HepG2 (cell line): Measurements from ENCODE around the gene CCDC80. TPM values are rescaled to one million over a fixed set of nuclear protein-coding genes. Genes with fewer than 3 reads are reported as not detected.

ENCODE experiments used
- ATF7 ChIP-seq, 2 experiments: fragments of 450-650 bp in 1 of 2; sonication (generic) in 1 of 2; formaldehyde crosslinking in 1 of 2; IDR thresholded peaks; 2 replicates each; pipeline versions ENCODE4 v1.4.0 to v1.6.1; 2016 to 2020; ENCODE audit warnings: antibody characterized with exemption in 1 of 2, mild to moderate bottlenecking in 1 of 2, missing genetic modification reagents in 1 of 2
- CAMTA2 ChIP-seq: sonication (generic); formaldehyde crosslinking; IDR thresholded peaks from 2 replicates; pipeline ENCODE4 v1.4.0; 2020; ENCODE audit warnings: mild to moderate bottlenecking, missing genetic modification reagents, borderline replicate concordance
- GATA4 ChIP-seq: sonication (generic); IDR thresholded peaks from 2 replicates; pipeline ENCODE4 v1.6.1; 2016; ENCODE audit warnings: antibody characterized with exemption, low read depth, borderline replicate concordance
- TGIF2 ChIP-seq: IDR thresholded peaks from 2 replicates; pipeline ENCODE4 v1.6.1; 2016; ENCODE audit warnings: control low read depth, missing compliant biosample characterization
- U2AF2 ChIP-seq: fragments of 200-400 bp; formaldehyde crosslinking; IDR thresholded peaks from 2 replicates; pipeline ENCODE4 v1.6.1; 2017; ENCODE audit warnings: low read depth, mild to moderate bottlenecking, low read length
- ZC3H13 ChIP-seq: sonication (generic); formaldehyde crosslinking; IDR thresholded peaks from 2 replicates; pipeline ENCODE4 v1.8.1; 2023; ENCODE audit warnings: mild to moderate bottlenecking, missing genetic modification reagents, moderate library complexity
- ZNF101 ChIP-seq: sonication (generic); formaldehyde crosslinking; IDR thresholded peaks from 2 replicates; pipeline ENCODE4 v1.4.0; 2020; ENCODE audit warnings: mild to moderate bottlenecking, low read depth, missing genetic modification reagents, borderline replicate concordance
- ZNF12 ChIP-seq: sonication (generic); formaldehyde crosslinking; IDR thresholded peaks from 2 replicates; pipeline ENCODE4 v1.5.0; 2020; ENCODE audit warnings: missing genetic modification reagents
- ZNF121 ChIP-seq: sonication (generic); formaldehyde crosslinking; IDR thresholded peaks from 2 replicates; pipeline ENCODE4 v1.5.0; 2020; ENCODE audit warnings: mild to moderate bottlenecking, missing genetic modification reagents
- ZNF333 ChIP-seq: sonication (generic); formaldehyde crosslinking; IDR thresholded peaks from 2 replicates; pipeline ENCODE4 v1.4.0; 2020; ENCODE audit warnings: mild to moderate bottlenecking, missing genetic modification reagents, borderline replicate concordance
- ZNF569 ChIP-seq: sonication (generic); formaldehyde crosslinking; IDR thresholded peaks from 2 replicates; pipeline ENCODE4 v1.5.0; 2020; ENCODE audit warnings: mild to moderate bottlenecking, missing genetic modification reagents, moderate library complexity, borderline replicate concordance
- ZNF788 ChIP-seq: sonication (generic); formaldehyde crosslinking; IDR thresholded peaks from 2 replicates; pipeline ENCODE4 v1.5.0; 2020; ENCODE audit warnings: mild to moderate bottlenecking, missing genetic modification reagents, borderline replicate concordance
- ZNF878 ChIP-seq: sonication (generic); formaldehyde crosslinking; IDR thresholded peaks from 2 replicates; pipeline ENCODE4 v1.8.1; 2023; ENCODE audit warnings: mild to moderate bottlenecking, missing genetic modification reagents, moderate library complexity
- polyA plus RNA-seq, 8 experiments: library from polyadenylated mRNA; depleted of rRNA in 3 of 8; stranded (reverse) in 7 of 8; unstranded in 1 of 8; fragments of >200 nt; fragmentation: Illumina TruSeq in 4 of 8; extraction: Trizol in 4 of 8; gene quantifications; 2 replicates each; pipeline versions ENCODE4 v1.2.1 to v1.2.3, GENCODE V29; 2011 to 2016; ENCODE audit warnings: low read depth in 4 of 8, missing spikeins in 1 of 8, mixed read lengths in 1 of 8; ENCODE audit not compliant: insufficient read depth in 1 of 8
- total RNA-seq, 5 experiments: library from RNA; depleted of rRNA; stranded (reverse); fragments of >200 nt; fragmentation: Illumina TruSeq; extraction: Trizol; gene quantifications; 2 replicates each; pipeline ENCODE4 v1.2.3, GENCODE V29; 2016; ENCODE audit warnings: low read depth in 1 of 5
- TF ChIP-seq, protein P1 (sequence below): sonication (generic); formaldehyde crosslinking; IDR thresholded peaks from 2 replicates; pipeline ENCODE4 v1.4.0; 2020; ENCODE audit warnings: missing genetic modification reagents
- TF ChIP-seq, protein P2 (sequence below): IDR thresholded peaks from 2 replicates; pipeline ENCODE4 v1.6.1; 2016; ENCODE audit warnings: low read depth
- TF ChIP-seq, protein P3 (sequence below): sonication (generic); formaldehyde crosslinking; IDR thresholded peaks from 2 replicates; pipeline ENCODE4 v1.4.0; 2020; ENCODE audit warnings: mild to moderate bottlenecking, missing genetic modification reagents
- TF ChIP-seq, protein P4 (sequence below): sonication (generic); formaldehyde crosslinking; IDR thresholded peaks from 2 replicates; pipeline ENCODE4 v1.9.0; 2021; ENCODE audit warnings: missing genetic modification reagents, borderline replicate concordance
- TF ChIP-seq, protein P5 (sequence below): sonication (generic); formaldehyde crosslinking; IDR thresholded peaks from 2 replicates; pipeline ENCODE4 v1.4.0; 2020; ENCODE audit warnings: missing genetic modification reagents, borderline replicate concordance

Gene CCDC80
- total and polyA plus RNA-seq, 2 of the 13 experiments (the other 11 are each of a cell fraction or from before 2014, with no cell fraction given), result not detected

DNA sequence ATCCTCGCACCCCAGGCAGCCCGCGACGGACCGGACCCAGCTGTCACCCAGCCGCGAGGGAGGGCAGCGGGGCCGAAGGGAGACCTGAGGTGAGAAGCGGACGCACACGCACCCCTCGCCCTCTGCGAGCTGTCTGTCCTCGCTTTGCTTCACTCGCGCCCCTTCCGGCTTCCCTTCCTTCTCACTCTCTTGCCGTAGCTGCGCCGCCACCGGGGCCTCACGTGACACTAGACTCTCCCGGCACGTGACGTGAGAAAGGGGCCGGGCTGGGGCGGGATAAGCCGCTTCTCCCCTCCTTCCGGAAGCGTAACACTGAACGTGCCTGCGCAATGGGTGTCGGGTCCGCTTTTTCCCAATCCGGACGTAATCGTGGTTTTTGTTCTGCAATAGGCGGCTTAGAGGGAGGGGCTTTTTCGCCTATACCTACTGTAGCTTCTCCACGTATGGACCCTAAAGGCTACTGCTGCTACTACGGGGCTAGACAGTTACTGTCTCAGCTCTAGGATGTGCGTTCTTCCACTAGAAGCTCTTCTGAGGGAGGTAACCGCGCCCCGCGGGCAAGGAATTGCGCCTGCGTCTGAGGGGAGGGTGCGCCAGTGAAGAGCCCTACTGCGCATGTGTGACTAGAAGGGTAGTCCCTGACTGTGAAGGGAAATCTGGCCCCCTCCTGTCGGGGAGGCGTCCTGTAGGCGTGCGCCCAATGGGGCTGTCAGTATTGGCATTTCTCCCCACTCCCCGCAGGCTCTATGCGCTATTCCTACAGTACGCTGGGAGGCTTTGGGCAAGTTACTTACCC lies 79.0 kb downstream of the CCDC80 start, which contains the start of the genes ATG3 and SLC35A5 (continued):
- TF ChIP-seq, protein P1, sequence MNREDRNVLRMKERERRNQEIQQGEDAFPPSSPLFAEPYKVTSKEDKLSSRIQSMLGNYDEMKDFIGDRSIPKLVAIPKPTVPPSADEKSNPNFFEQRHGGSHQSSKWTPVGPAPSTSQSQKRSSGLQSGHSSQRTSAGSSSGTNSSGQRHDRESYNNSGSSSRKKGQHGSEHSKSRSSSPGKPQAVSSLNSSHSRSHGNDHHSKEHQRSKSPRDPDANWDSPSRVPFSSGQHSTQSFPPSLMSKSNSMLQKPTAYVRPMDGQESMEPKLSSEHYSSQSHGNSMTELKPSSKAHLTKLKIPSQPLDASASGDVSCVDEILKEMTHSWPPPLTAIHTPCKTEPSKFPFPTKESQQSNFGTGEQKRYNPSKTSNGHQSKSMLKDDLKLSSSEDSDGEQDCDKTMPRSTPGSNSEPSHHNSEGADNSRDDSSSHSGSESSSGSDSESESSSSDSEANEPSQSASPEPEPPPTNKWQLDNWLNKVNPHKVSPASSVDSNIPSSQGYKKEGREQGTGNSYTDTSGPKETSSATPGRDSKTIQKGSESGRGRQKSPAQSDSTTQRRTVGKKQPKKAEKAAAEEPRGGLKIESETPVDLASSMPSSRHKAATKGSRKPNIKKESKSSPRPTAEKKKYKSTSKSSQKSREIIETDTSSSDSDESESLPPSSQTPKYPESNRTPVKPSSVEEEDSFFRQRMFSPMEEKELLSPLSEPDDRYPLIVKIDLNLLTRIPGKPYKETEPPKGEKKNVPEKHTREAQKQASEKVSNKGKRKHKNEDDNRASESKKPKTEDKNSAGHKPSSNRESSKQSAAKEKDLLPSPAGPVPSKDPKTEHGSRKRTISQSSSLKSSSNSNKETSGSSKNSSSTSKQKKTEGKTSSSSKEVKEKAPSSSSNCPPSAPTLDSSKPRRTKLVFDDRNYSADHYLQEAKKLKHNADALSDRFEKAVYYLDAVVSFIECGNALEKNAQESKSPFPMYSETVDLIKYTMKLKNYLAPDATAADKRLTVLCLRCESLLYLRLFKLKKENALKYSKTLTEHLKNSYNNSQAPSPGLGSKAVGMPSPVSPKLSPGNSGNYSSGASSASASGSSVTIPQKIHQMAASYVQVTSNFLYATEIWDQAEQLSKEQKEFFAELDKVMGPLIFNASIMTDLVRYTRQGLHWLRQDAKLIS (CRISPR knock-in tag), result no peak
- TF ChIP-seq ZNF878 (CRISPR knock-in tag) (peak; percentile 46; the same call in 1 of the 2 replicates), ZNF121 (CRISPR knock-in tag) (no peak), ATF7 (IDR thresholded peaks at IDR 0.05) (no peak), ATF7 (CRISPR knock-in tag; IDR thresholded peaks at IDR 0.05) (no peak), ZNF101 (no peak), ZNF569 (no peak; the same call in 1 of the 2 replicates), CAMTA2 (CRISPR knock-in tag) (no peak), ZNF12 (CRISPR knock-in tag) (0 out of 2 replicates have a peak, but pooled peaks have one; percentile 7), ZNF333 (CRISPR knock-in tag) (0 out of 2 replicates have a peak, but pooled peaks have one; percentile 44), GATA4 (peak; percentile 73; the same call in 1 of the 2 replicates), ZC3H13 (CRISPR knock-in tag) (peak; percentile 54; the same call in 1 of the 2 replicates), U2AF2 (peak; percentile 83; the same call in 1 of the 2 replicates), TGIF2 (CRISPR knock-in tag) (peak; percentile 85; the same call in 1 of the 2 replicates), ZNF788 (CRISPR knock-in tag) (peak; percentile 39; the same call in 1 of the 2 replicates)
- TF ChIP-seq, protein P2, sequence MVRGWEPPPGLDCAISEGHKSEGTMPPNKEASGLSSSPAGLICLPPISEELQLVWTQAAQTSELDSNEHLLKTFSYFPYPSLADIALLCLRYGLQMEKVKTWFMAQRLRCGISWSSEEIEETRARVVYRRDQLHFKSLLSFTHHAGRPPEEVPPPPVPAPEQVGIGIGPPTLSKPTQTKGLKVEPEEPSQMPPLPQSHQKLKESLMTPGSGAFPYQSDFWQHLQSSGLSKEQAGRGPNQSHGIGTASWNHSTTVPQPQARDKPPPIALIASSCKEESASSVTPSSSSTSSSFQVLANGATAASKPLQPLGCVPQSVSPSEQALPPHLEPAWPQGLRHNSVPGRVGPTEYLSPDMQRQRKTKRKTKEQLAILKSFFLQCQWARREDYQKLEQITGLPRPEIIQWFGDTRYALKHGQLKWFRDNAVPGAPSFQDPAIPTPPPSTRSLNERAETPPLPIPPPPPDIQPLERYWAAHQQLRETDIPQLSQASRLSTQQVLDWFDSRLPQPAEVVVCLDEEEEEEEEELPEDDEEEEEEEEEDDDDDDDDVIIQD (CRISPR knock-in tag), result peak; percentile 9; the same call in 1 of the 2 replicates
- TF ChIP-seq, protein P3, sequence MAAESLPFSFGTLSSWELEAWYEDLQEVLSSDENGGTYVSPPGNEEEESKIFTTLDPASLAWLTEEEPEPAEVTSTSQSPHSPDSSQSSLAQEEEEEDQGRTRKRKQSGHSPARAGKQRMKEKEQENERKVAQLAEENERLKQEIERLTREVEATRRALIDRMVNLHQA (CRISPR knock-in tag), result no peak
- TF ChIP-seq, protein P4, sequence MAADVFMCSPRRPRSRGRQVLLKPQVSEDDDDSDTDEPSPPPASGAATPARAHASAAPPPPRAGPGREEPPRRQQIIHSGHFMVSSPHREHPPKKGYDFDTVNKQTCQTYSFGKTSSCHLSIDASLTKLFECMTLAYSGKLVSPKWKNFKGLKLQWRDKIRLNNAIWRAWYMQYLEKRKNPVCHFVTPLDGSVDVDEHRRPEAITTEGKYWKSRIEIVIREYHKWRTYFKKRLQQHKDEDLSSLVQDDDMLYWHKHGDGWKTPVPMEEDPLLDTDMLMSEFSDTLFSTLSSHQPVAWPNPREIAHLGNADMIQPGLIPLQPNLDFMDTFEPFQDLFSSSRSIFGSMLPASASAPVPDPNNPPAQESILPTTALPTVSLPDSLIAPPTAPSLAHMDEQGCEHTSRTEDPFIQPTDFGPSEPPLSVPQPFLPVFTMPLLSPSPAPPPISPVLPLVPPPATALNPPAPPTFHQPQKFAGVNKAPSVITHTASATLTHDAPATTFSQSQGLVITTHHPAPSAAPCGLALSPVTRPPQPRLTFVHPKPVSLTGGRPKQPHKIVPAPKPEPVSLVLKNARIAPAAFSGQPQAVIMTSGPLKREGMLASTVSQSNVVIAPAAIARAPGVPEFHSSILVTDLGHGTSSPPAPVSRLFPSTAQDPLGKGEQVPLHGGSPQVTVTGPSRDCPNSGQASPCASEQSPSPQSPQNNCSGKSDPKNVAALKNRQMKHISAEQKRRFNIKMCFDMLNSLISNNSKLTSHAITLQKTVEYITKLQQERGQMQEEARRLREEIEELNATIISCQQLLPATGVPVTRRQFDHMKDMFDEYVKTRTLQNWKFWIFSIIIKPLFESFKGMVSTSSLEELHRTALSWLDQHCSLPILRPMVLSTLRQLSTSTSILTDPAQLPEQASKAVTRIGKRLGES (CRISPR knock-in tag), result no peak
- TF ChIP-seq, protein P5, sequence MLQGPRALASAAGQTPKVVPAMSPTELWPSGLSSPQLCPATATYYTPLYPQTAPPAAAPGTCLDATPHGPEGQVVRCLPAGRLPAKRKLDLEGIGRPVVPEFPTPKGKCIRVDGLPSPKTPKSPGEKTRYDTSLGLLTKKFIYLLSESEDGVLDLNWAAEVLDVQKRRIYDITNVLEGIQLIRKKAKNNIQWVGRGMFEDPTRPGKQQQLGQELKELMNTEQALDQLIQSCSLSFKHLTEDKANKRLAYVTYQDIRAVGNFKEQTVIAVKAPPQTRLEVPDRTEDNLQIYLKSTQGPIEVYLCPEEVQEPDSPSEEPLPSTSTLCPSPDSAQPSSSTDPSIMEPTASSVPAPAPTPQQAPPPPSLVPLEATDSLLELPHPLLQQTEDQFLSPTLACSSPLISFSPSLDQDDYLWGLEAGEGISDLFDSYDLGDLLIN (CRISPR knock-in tag), result no peak
